ENCODE measurements around the gene SLC25A20. TPM values are rescaled to one million over a fixed set of nuclear protein-coding genes. Genes with fewer than 3 reads are reported as not detected.

The SLC25A20 gene
- total RNA-seq, 1 experiment from 2014 or later = 12.2 TPM

DNA sequence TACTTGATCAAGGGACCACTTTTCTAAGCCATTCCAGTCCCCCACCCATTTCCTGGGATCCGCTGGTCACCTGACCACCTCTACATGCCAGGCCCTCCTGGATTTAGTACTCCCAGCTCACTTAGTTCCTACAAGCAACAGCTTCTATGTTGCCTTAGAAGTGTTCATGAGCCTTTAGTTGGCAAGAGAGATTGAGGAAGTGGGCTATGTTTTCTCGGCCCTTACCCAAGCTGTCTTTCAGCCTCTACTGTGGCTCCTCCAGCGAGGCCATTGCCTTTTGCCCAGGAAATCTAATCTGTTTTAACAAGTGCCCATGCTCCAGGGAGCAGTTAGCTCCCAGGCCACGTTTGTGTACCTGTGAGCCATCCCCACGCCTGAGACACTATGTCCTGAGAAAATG is 46.5 kb downstream of the SLC25A20 start:
- CTCF ChIA-PET = no interaction called here
- Histone ChIP-seq H3K4me1 (ENCODE audit: control insufficient read depth, insufficient read depth, low read length) (0 out of 2 replicates have a peak, but pooled peaks cover 4% of the 10 kb centered on the region), H3K9me3 (ENCODE audit: control insufficient read depth, insufficient read depth, low read depth, low read length) (no peaks in the 10 kb centered on the region), H3K27me3 (ENCODE audit: control insufficient read depth, insufficient read depth, low read length) (no peaks in the 10 kb centered on the region), H3K4me3 (ENCODE audit: low read depth in 2 of 2, low read length in 2 of 2) (no peak overlapping the region), H3K36me3 (ENCODE audit: control insufficient read depth, insufficient read depth, low read length) (no peaks in the 10 kb centered on the region), H3K27ac (ENCODE audit: low read length) (no peak overlapping the region)
- TF ChIP-seq POLR2AphosphoS5 (IDR thresholded peaks at IDR 0.05; ENCODE audit: low read depth, low read length) (no peak), SIN3A (IDR thresholded peaks at IDR 0.05; ENCODE audit: borderline replicate concordance, insufficient read depth, low read depth, low read length) (no peak), TCF7L2 (IDR thresholded peaks at IDR 0.05; ENCODE audit: low read depth, low read length) (no peak)
- TF ChIP-seq, protein P1, sequence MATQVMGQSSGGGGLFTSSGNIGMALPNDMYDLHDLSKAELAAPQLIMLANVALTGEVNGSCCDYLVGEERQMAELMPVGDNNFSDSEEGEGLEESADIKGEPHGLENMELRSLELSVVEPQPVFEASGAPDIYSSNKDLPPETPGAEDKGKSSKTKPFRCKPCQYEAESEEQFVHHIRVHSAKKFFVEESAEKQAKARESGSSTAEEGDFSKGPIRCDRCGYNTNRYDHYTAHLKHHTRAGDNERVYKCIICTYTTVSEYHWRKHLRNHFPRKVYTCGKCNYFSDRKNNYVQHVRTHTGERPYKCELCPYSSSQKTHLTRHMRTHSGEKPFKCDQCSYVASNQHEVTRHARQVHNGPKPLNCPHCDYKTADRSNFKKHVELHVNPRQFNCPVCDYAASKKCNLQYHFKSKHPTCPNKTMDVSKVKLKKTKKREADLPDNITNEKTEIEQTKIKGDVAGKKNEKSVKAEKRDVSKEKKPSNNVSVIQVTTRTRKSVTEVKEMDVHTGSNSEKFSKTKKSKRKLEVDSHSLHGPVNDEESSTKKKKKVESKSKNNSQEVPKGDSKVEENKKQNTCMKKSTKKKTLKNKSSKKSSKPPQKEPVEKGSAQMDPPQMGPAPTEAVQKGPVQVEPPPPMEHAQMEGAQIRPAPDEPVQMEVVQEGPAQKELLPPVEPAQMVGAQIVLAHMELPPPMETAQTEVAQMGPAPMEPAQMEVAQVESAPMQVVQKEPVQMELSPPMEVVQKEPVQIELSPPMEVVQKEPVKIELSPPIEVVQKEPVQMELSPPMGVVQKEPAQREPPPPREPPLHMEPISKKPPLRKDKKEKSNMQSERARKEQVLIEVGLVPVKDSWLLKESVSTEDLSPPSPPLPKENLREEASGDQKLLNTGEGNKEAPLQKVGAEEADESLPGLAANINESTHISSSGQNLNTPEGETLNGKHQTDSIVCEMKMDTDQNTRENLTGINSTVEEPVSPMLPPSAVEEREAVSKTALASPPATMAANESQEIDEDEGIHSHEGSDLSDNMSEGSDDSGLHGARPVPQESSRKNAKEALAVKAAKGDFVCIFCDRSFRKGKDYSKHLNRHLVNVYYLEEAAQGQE (IDR thresholded peaks at IDR 0.05; ENCODE audit: insufficient read depth in 1 of 2, low read depth in 2 of 2, low read length in 1 of 2) = no peak
- TF ChIP-seq, protein P2, sequence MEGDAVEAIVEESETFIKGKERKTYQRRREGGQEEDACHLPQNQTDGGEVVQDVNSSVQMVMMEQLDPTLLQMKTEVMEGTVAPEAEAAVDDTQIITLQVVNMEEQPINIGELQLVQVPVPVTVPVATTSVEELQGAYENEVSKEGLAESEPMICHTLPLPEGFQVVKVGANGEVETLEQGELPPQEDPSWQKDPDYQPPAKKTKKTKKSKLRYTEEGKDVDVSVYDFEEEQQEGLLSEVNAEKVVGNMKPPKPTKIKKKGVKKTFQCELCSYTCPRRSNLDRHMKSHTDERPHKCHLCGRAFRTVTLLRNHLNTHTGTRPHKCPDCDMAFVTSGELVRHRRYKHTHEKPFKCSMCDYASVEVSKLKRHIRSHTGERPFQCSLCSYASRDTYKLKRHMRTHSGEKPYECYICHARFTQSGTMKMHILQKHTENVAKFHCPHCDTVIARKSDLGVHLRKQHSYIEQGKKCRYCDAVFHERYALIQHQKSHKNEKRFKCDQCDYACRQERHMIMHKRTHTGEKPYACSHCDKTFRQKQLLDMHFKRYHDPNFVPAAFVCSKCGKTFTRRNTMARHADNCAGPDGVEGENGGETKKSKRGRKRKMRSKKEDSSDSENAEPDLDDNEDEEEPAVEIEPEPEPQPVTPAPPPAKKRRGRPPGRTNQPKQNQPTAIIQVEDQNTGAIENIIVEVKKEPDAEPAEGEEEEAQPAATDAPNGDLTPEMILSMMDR (IDR thresholded peaks at IDR 0.05) = no peak
- POLR2A ChIA-PET = no interaction called here
- no peak for DNase-seq (ENCODE audit: low read depth, low spot score)
- no TSS peak for BruUV-seq (replicated peaks)
- in situ Hi-C loops (cut with HindIII; ENCODE audit: low pct_unique_long_range_greater_than_20kb, low sequenced_read_pairs) = no loop called here
- intact Hi-C loops (cut with micrococcal nuclease; ENCODE audit: unreplicated experiment) = no loop called here
- no peak for ATAC-seq

DNA sequence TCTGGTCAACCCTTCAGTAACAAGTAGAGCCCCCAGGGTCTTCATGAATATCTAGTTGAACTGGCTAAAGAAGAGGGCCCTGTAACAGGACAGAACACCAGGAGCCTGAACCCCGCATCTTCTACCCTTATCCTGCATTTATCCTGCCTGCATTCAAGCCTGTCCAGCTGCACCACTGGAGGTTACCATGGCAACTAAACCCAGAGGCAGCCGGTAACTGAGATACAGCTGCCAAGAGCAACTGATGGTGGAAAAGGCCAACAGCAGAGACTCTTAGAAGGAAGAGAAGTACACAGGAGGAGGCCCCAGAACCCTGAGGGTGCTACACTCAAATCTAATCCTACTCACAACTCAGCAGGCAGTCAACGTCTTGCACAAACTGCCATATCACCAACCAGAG is 47.3 kb downstream of the SLC25A20 start:
- CTCF ChIA-PET = no interaction called here
- Histone ChIP-seq H3K36me3 (ENCODE audit: control insufficient read depth, insufficient read depth, low read length) (no peaks in the 10 kb centered on the region), H3K27ac (ENCODE audit: low read length) (no peak overlapping the region), H3K9me3 (ENCODE audit: control insufficient read depth, insufficient read depth, low read depth, low read length) (no peaks in the 10 kb centered on the region), H3K4me3 (ENCODE audit: low read depth in 2 of 2, low read length in 2 of 2) (no peak overlapping the region), H3K4me1 (ENCODE audit: control insufficient read depth, insufficient read depth, low read length) (0 out of 2 replicates have a peak, but pooled peaks cover 4% of the 10 kb centered on the region), H3K27me3 (ENCODE audit: control insufficient read depth, insufficient read depth, low read length) (no peaks in the 10 kb centered on the region)
- ATAC-seq (no peak), DNase-seq (ENCODE audit: low read depth, low spot score) (no peak)
- in situ Hi-C loops (cut with HindIII; ENCODE audit: low pct_unique_long_range_greater_than_20kb, low sequenced_read_pairs) (no loop called here), intact Hi-C loops (cut with micrococcal nuclease; ENCODE audit: unreplicated experiment) (no loop called here)
- TF ChIP-seq SIN3A (IDR thresholded peaks at IDR 0.05; ENCODE audit: borderline replicate concordance, insufficient read depth, low read depth, low read length) = no peak
- TF ChIP-seq, protein P2 (IDR thresholded peaks at IDR 0.05) = no peak
- no peak for TF ChIP-seq POLR2AphosphoS5 (IDR thresholded peaks at IDR 0.05; ENCODE audit: low read depth, low read length)
- TF ChIP-seq TCF7L2 (IDR thresholded peaks at IDR 0.05; ENCODE audit: low read depth, low read length) = no peak
- TF ChIP-seq, protein P1 (IDR thresholded peaks at IDR 0.05; ENCODE audit: insufficient read depth in 1 of 2, low read depth in 2 of 2, low read length in 1 of 2) = no peak
- POLR2A ChIA-PET = no interaction called here
- BruUV-seq (replicated peaks) = no TSS peak

Measured in Panc1 (cell line).